Ecto neural progenitor cell (in vitro differentiated cells): ENCODE data around the gene USP14.

ENCODE experiments used
- DNase-seq: peaks from one replicate; pipeline ENCODE4 v3.0.0-alpha.2; 2018; ENCODE audit warnings: low spot score

USP14 gene

GRCh38 chr18:159933-160332 lies 1.6 kb downstream of the USP14 start:
- DNase-seq, result no peak

DNA sequence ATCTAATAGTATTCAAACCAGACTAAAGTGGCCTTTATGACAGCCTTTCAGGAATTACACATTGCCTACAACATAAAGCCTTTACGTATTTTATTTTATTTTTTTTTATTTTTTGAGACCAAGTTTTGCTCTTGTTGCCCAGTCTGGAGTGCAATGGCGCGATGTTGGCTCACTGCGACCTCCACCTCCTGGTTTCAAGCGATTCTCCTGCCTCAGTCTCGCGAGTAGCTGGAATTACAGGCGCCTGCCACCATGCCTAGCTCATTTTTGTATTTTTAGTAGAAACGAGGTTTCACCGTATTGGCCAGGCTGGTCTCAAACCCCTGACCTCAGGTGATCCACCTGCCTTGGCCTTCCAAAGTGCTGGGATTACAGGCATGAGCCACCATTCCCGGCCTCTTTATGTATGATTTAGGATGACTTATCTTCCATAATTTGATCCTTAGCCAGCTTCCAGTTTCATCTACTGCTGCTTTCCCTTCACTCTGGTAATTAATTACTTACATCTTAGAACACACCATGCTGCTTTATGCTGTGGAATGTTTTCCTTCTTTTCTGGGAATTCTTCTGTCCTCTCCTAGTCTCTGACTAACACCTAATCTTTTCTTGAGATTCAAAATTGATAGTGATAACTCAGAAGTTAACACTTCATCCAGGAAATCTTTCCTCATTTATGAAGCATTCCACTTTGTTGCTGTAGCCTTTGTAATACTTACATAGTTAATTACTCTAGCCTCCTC lies 2.6 kb downstream of the USP14 start:
- DNase-seq, result no peak

- no peak for DNase-seq
These were observed 14.0 kb downstream of the USP14 start for GRCh38 chr18:172361-172760.

DNA sequence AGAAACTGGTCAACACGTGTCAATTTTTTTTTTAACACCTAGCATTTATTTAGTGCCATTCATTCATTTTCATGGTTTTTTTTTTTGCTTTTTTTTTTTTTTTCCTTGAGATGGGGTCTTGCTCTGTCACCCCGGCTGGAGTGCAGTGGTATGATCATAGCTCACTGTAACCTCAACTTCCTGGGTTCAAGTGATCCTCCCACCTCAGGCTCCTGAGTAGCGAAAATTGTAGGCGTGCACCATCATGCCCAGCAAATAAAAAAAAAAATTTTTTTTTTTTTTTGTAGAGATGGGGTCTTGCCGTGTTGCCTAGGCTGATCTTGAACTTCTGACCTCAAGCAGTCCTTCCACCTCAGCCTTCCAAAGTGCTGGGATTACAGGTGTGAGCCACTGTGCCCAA lies 21.1 kb downstream of the USP14 start:
- DNase-seq, result no peak

GRCh38 chr18:181711-182110 lies 23.4 kb downstream of the USP14 start:
- no peak for DNase-seq

GRCh38 chr18:183769-184168 lies 25.4 kb downstream of the USP14 start:
- DNase-seq, result no peak

DNA sequence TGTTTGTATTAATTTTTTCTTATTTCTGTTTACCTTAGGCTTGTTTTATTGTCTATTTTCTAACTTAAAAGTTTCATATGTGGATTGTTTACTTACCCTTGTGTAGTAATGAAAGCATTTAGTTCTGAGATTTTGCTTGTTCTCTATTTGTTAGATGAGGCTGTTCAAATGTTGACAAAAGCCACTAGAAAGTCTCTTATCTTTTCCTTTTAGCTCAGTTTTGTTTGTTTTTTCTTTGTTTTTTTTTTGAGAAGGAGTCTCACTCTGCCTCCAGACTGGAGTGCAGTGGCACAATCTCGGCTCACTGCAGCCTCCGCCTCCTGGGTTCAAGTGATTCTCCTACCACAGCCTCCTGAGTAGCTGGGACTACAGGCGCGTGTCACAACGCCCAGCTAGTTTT lies 30.9 kb downstream of the USP14 start:
- DNase-seq, result no peak

DNA sequence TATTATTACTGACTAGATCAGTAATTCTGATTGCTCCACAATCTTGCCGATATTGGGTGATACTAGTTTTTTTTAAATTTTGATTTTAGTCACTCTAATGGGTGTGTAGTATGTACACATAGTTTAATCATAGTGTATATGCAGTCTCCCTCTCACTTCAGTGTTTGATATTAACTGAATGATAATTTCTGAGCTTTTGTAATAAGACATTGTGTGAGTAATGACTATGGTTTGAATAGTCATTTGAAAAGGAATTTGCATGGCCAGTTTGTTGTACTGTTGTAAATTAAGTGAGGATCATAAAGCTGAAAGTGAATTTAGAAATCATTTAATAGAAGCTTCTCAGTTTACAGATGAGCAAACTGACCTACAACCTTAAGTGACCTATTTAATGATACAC lies 33.4 kb downstream of the USP14 start:
- no peak for DNase-seq

DNA sequence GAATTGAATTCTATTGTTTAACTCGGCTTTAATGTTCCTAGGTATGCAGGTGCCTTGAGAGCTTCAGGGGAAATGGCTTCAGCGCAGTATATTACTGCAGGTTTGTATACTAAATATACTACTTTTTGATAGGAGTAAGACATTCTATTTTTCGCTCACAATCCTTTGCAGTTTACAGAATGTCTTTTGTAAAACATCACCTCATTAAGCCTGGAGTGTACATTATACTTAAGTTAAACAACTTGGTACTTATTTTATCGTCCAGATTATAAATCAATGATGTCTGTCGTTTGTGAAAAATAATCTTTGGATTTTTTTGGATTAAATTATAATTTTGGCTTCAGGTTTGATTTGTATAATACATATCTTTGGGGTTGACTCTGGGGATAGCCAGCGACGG lies 34.4 kb downstream of the USP14 start:
- DNase-seq, result no peak

DNA sequence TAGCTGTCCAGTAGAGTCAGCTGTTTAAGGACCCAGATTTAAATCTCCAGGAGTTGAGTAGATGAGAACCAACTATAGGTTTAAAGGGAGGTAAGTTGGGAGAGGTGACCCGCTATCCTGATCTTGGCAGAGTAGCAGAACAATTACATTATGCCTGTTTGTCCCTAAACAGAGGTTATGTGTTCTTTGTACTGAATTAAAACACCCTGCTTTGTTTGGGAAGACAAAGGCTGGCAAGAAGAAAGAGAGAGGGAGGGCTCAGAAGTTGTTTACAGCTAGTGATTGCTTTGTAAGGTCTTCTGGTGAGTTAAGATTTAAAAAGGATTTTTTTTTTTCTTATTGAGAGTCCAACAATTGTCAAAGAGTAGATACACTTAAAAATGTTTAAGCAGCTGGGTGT lies 37.3 kb downstream of the USP14 start:
- DNase-seq, result no peak

DNA sequence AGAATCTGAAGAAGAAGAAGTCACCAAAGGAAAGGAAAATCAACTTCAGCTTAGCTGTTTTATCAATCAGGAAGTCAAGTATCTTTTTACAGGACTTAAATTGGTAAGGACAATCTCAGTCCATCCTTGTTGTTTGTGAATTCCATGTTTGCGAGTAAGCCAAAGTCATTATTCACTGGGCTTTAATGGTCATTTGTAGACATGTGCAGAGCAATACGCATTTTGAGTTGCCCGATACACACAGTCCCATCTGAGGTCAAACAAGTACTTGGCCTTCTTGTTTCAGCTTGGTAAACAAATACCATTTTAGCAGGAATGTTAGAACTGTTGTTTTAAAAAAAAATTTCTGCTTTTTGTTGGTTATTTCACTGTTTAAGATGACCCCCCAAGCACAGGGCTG lies 40.9 kb downstream of the USP14 start:
- no peak for DNase-seq

- no peak for DNase-seq
These were observed 41.4 kb downstream of the USP14 start for GRCh38 chr18:199768-200167.

- no peak for DNase-seq
These were observed 51.7 kb downstream of the USP14 start for GRCh38 chr18:210075-210474.

DNA sequence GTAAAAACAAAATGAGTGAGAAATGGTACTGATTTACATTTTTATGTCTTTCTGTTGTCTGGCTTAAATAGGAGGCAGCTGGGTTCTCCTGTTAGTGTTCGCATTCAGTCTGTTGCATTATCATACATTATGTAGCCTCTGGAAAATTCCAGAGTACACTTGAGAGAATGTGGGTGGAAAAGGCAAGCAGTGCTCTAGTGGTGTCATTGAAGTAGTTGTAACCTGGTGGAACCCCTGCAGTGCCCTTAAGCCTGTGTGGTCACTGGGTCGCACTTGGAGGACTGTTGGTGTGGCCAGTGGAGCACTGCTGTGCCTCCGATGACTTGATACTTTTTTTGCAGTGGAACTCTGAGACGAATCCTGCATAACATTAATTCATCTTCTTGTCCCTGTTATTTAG lies 52.4 kb downstream of the USP14 start:
- no peak for DNase-seq

DNA sequence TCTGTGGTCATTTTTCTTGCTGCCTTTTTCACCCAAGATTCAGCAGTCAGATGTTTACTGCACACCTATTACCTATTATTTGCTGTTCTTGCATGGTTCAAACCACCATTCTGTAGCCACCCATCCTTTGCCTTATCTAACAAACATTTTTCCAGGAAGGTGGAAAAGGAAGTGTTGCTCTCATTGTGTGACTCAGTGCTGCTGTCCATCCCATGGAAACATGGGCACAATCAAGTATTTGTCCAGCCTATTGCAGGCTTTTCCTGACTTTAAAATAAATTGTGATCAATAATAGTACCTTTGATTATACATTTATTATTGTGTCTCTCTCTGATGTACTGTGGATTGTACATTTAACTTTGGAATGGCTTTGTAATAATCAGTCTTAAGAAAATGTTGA lies 53.2 kb downstream of the USP14 start:
- DNase-seq, result no peak

- DNase-seq, result no peak
These were observed 54.4 kb downstream of the USP14 start for GRCh38 chr18:212780-213179.

GRCh38 chr18:213505-213904 lies 55.1 kb downstream of the USP14 start:
- DNase-seq, result no peak

GRCh38 chr18:213966-214365 lies 55.6 kb downstream of the USP14 start:
- DNase-seq, result no peak

- no peak for DNase-seq
These were observed 57.2 kb downstream of the USP14 start for GRCh38 chr18:215448-216010.

- DNase-seq, result no peak
These were observed 59.4 kb downstream of the USP14 start for GRCh38 chr18:217532-218336.

DNA sequence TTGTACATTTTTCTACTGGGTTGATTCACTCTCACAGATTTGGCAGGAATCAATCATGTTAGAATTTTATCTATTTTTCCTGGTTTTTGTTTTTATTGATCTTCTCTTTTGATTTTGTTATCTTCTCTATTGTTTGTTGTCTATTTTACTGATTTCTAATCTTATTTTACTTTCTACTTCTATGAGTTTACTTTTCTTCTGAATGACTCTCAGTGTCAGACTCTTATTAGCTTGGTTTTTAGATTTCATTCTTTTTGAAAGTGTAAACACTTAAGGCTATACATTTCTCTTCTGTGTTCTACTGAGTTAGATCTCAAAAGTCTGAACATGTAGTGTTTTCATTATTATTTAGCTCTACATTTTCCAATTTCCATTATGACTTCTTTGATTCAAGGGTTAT lies 62.4 kb downstream of the USP14 start:
- DNase-seq, result no peak

DNA sequence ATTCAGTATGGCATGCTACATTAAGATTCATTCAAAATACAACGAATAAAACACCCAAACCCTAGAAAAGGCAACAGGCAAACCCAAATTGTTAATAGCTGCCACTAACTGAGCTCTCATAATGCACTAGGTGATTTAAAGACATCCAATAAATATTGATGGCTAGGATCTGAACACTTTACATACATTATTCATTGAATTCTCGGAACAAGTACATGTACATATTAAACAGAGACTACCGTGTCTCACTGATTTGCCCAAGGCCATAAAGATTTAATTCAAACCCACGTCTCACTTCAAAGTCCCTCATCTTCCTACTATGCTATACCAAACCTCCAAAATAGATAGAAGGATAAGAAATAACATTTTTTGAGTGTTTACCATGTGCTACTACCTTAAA lies 67.4 kb downstream of the USP14 start:
- no peak for DNase-seq

DNA sequence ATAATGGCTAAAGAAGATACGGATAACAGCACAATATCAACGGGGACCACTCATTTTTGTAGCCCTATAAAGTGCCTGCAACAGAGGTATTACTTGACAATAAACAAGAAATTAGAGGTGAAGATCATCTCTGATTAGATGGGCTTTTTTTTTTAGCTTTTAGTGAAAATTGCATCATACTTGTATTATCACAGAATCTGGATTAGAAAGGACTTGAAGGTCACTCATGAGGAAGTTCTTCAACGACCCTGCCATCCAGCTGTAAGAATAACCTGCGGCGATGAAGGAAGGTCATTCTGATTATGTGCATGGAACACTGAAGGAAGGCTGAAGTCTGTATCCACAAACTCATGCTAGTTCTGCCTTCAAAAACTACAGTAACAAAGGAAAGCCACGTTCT lies 69.0 kb downstream of the USP14 start:
- DNase-seq, result no peak
